Measurements from ENCODE around the gene SHH.

SHH gene

DNA sequence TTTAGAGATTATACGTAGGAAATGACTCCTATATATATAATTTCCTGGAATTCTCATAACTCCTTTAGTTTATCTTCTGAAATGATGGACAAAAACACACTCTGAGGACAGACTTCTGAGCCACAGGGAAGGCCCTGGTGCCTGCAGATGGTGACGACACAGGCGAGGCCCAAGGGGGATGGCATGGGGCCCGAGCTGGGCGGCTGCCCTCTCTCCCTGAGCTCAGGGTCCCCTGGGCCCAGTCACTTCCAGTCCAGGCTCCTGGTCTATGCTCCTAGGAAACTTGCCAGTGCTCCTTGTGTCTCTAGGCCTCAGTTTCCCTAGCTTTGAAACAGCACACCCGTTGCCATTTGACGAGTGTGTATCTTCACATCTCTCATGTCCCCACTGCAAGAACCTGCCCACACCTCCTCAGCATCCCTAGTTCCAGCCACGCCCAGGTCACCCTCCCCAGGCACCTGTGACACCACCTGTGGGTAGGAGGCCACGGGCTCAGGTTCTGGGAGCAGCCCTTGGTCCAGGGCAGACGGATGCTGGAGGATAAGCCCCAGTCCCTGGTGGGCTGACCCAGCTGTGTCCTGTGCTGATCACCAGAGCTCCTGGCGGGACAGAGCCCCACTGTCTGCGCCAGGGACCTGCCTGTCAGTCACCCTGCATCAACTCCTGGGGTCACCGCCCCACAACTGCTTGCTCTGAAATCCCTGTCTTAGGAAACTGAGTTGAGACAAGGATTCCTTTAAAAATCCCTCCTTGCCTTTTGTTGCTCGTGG is 23.4 kb upstream of the SHH start:
- Histone ChIP-seq H3K4me3 (ENCODE audit: low read length) (no peak overlapping the region), H3K9me3 (replicated peaks; ENCODE audit: insufficient read depth, low read length) (no peaks in the 10 kb centered on the region), H3K79me2 (ENCODE audit: low read length) (no peaks in the 10 kb centered on the region), H3K9ac (ENCODE audit: low read length) (no peak overlapping the region), H3K27ac (ENCODE audit: low read length) (no peak overlapping the region), H3F3A (ENCODE audit: insufficient read depth, low read length) (no peaks in the 10 kb centered on the region), H2AFZ (ENCODE audit: low read length) (no peak overlapping the region), H3K36me3 (replicated peaks; ENCODE audit: insufficient read depth, low read length) (no peaks in the 10 kb centered on the region), H3K4me1 (ENCODE audit: low read length) (no peaks in the 10 kb centered on the region), H4K20me1 (ENCODE audit: insufficient read depth, low read length) (no peaks in the 10 kb centered on the region), H3K4me2 (ENCODE audit: low read depth, low read length) (no peak overlapping the region), H3K27me3 (replicated peaks; ENCODE audit: insufficient read depth, low read length) (peaks cover 96% of the 10 kb centered on the region), H3K9me2 (replicated peaks; ENCODE audit: insufficient read depth, low read length) (no peaks in the 10 kb centered on the region)
- TF ChIP-seq, protein P1, sequence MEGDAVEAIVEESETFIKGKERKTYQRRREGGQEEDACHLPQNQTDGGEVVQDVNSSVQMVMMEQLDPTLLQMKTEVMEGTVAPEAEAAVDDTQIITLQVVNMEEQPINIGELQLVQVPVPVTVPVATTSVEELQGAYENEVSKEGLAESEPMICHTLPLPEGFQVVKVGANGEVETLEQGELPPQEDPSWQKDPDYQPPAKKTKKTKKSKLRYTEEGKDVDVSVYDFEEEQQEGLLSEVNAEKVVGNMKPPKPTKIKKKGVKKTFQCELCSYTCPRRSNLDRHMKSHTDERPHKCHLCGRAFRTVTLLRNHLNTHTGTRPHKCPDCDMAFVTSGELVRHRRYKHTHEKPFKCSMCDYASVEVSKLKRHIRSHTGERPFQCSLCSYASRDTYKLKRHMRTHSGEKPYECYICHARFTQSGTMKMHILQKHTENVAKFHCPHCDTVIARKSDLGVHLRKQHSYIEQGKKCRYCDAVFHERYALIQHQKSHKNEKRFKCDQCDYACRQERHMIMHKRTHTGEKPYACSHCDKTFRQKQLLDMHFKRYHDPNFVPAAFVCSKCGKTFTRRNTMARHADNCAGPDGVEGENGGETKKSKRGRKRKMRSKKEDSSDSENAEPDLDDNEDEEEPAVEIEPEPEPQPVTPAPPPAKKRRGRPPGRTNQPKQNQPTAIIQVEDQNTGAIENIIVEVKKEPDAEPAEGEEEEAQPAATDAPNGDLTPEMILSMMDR (IDR thresholded peaks at IDR 0.05; ENCODE audit: low read length) = no peak
- TF ChIP-seq EZH2phosphoT487 (IDR thresholded peaks at IDR 0.05; ENCODE audit: low read length) (no peak), EZH2 (optimal IDR thresholded peaks at IDR 0.05; ENCODE audit: low read depth, low read length) (no peak)
- DNase-seq = peak; percentile 1

DNA sequence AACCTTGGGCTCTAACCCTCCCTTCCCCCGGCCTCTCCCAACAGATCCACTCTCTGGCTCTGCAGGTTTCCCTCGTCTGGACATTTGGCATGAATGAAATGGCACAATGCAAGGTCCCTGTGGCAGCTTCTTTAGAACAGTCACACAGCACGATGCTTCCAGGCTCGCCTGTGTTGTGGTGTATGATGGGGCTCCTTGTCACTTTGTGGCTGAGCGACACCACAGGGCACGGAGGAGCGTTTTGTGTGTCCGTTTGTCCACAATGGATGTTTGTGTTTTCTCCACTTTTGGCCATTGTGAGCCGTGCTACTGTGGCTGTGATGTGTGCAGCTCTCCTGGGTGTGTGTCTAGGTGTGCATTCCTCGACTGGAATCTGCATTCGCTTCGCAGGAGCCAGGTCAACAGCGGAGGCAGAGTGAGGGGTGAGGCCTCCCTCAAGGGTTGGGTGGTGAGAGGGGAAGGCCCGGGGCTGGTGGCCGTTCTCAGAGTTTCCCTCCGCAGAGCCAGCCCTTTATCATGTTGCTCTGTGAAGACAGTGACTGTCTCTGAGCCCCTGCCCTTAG is 22.3 kb upstream of the SHH start:
- H3K79me2 ChIP-seq (ENCODE audit: low read length) = no peaks in the 10 kb centered on the region
- TF ChIP-seq EZH2phosphoT487 (IDR thresholded peaks at IDR 0.05; ENCODE audit: low read length) (no peak), EZH2 (optimal IDR thresholded peaks at IDR 0.05; ENCODE audit: low read depth, low read length) (no peak)
- TF ChIP-seq, protein P1 (IDR thresholded peaks at IDR 0.05; ENCODE audit: low read length) = no peak
- no peaks in the 10 kb centered on the region for H3K9me3 ChIP-seq (replicated peaks; ENCODE audit: insufficient read depth, low read length)
- no peaks in the 10 kb centered on the region for H3K9me2 ChIP-seq (replicated peaks; ENCODE audit: insufficient read depth, low read length)
- peak; percentile 4 for DNase-seq
- H3K4me3 ChIP-seq (ENCODE audit: low read length) = no peak overlapping the region
- no peaks in the 10 kb centered on the region for H3K4me1 ChIP-seq (ENCODE audit: low read length)
- H3K27me3 ChIP-seq (replicated peaks; ENCODE audit: insufficient read depth, low read length) = peaks cover 95% of the 10 kb centered on the region
- no peaks in the 10 kb centered on the region for H4K20me1 ChIP-seq (ENCODE audit: insufficient read depth, low read length)
- H3K9ac ChIP-seq (ENCODE audit: low read length) = no peak overlapping the region
- no peak overlapping the region for H2AFZ ChIP-seq (ENCODE audit: low read length)
- H3K27ac ChIP-seq (ENCODE audit: low read length) = no peak overlapping the region
- H3K4me2 ChIP-seq (ENCODE audit: low read depth, low read length) = no peak overlapping the region
- H3K36me3 ChIP-seq (replicated peaks; ENCODE audit: insufficient read depth, low read length) = no peaks in the 10 kb centered on the region
- no peaks in the 10 kb centered on the region for H3F3A ChIP-seq (ENCODE audit: insufficient read depth, low read length)

DNA sequence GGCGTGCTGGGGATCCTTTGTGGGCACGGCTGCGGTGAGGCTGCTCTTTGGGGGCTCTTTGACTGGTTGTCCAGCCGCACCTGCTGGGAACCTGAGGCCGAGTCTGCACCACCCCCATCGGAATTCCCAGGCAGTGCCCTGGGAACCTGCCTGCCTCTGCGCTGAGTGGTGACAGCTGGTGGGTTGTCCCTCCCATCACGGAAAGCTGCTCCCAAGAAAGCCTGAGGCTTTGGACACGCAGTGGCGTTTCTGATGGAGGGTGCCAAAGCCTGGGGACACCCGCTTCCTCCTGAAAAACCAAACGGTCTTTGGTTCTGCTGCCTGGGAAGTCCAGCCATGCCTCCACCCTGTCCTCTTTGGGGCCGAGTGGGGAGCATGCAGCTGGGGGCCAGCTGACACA is 21.4 kb upstream of the SHH start:
- Histone ChIP-seq H3K9me3 (replicated peaks; ENCODE audit: insufficient read depth, low read length) (no peaks in the 10 kb centered on the region), H3K27ac (ENCODE audit: low read length) (no peak overlapping the region), H3K4me2 (ENCODE audit: low read depth, low read length) (no peak overlapping the region), H3K79me2 (ENCODE audit: low read length) (no peaks in the 10 kb centered on the region), H4K20me1 (ENCODE audit: insufficient read depth, low read length) (no peaks in the 10 kb centered on the region), H3K9me2 (replicated peaks; ENCODE audit: insufficient read depth, low read length) (no peaks in the 10 kb centered on the region), H3K36me3 (replicated peaks; ENCODE audit: insufficient read depth, low read length) (no peaks in the 10 kb centered on the region), H3K4me3 (ENCODE audit: low read length) (no peak overlapping the region), H3K27me3 (replicated peaks; ENCODE audit: insufficient read depth, low read length) (peaks cover 86% of the 10 kb centered on the region), H3F3A (ENCODE audit: insufficient read depth, low read length) (no peaks in the 10 kb centered on the region), H3K9ac (ENCODE audit: low read length) (no peak overlapping the region), H3K4me1 (ENCODE audit: low read length) (no peaks in the 10 kb centered on the region), H2AFZ (ENCODE audit: low read length) (no peak overlapping the region)
- no peak for TF ChIP-seq EZH2phosphoT487 (IDR thresholded peaks at IDR 0.05; ENCODE audit: low read length)
- TF ChIP-seq, protein P1 (IDR thresholded peaks at IDR 0.05; ENCODE audit: low read length) = no peak
- TF ChIP-seq EZH2 (optimal IDR thresholded peaks at IDR 0.05; ENCODE audit: low read depth, low read length) = no peak
- DNase-seq = no peak

Data from MM.1S (cell line).